A549 (cell line): ENCODE results near the gene GGTLC2. TPM values are rescaled to one million over a fixed set of nuclear protein-coding genes. Genes with fewer than 3 reads are reported as not detected.

Experiments used
- ATAC-seq, 2 experiments: fragments of 200-7000 bp in 1 of 2; fragments of >200 bp in 1 of 2; cut with Nextera tagmentation in 1 of 2; cut with Tn5 transposase in 1 of 2; 3 replicates each; pipeline versions ENCODE4 v1.8.0 to v1.9.1; 2018 to 2020; ENCODE audit warnings: mild to moderate bottlenecking in 1 of 2, moderate library complexity in 1 of 2
- CTCF ChIA-PET: fragments of 300-600 bp; sonication (Branson Sonifier 250); formaldehyde crosslinking; extraction: SDS; loops from one replicate; lab custom pipeline; 2021; ENCODE audit warnings: antibody characterized with exemption, inconsistent platforms; lab: Yijun Ruan, JAX
- POLR2A ChIA-PET: fragments of 350-600 bp; formaldehyde crosslinking; extraction: SDS; loops from one replicate; lab custom pipeline; 2021; ENCODE audit warnings: antibody characterized with exemption, inconsistent platforms; lab: Yijun Ruan, JAX
- DNase-seq, 2 experiments: peaks; one replicate each; pipeline versions ENCODE4 v3.0.0 to v3.0.0-alpha.2; 2011 to 2016; ENCODE audit warnings: low read depth in 1 of 2, low spot score in 1 of 2
- FAIRE-seq: peaks from 2 replicates; lab custom pipeline; 2011; peaks lifted over from hg19 to GRCh38; lab: Jason Lieb, UNC
- H3K27ac ChIP-seq, 2 experiments: fragments of >200 bp; sonication (Bioruptor Twin); formaldehyde crosslinking; 3 replicates each; pipeline ENCODE4 v1.5.1; 2016 to 2017
- H3K4me1 ChIP-seq: fragments of >200 bp; sonication (Bioruptor Twin); formaldehyde crosslinking; 3 replicates; pipeline ENCODE4 v1.6.1; 2016
- H3K4me2 ChIP-seq: fragments of >200 bp; sonication (Bioruptor Twin); formaldehyde crosslinking; 3 replicates; pipeline ENCODE4 v1.6.1; 2016
- H3K4me3 ChIP-seq: fragments of >200 bp; sonication (Bioruptor Twin); formaldehyde crosslinking; 3 replicates; pipeline ENCODE4 v1.5.1; 2016
- H3K9me3 ChIP-seq: fragments of >200 bp; sonication (Bioruptor Twin); formaldehyde crosslinking; 3 replicates; pipeline ENCODE4 v1.6.1; 2016
- CBX2 ChIP-seq: fragments of 200-600 bp; sonication (generic); IDR thresholded peaks from 2 replicates; pipeline ENCODE4 v1.6.1; 2016; ENCODE audit warnings: low read depth, mild to moderate bottlenecking, borderline replicate concordance
- CHD4 ChIP-seq: fragments of 200-600 bp; sonication (generic); IDR thresholded peaks from 2 replicates; pipeline ENCODE4 v1.6.1; 2016; ENCODE audit warnings: antibody characterized with exemption, mild to moderate bottlenecking, borderline replicate concordance
- CTCF ChIP-seq: fragments of >200 bp; sonication (Bioruptor Twin); formaldehyde crosslinking; IDR thresholded peaks from 3 replicates; pipeline ENCODE4 v1.5.1; 2016
- EP300 ChIP-seq, 2 experiments: fragments of >200 bp; sonication (Bioruptor Twin); formaldehyde crosslinking; IDR thresholded peaks; 2 replicates in 1 of 2; 3 replicates in 1 of 2; pipeline ENCODE4 v1.6.1; 2016 to 2017
- GATA3 ChIP-seq: IDR thresholded peaks from 2 replicates; pipeline ENCODE4 v1.6.1; 2012; ENCODE audit warnings: borderline replicate concordance
- HEYL ChIP-seq: fragments of 250-450 bp; sonication (Bioruptor Pico); IDR thresholded peaks from 2 replicates; pipeline ENCODE4 v1.8.0; 2021; ENCODE audit warnings: mild to moderate bottlenecking, moderate library complexity
- KDM1A ChIP-seq: fragments of 200-600 bp; sonication (generic); IDR thresholded peaks from 2 replicates; pipeline ENCODE4 v1.6.1; 2016; ENCODE audit warnings: low read depth, mild to moderate bottlenecking
- KDM5A ChIP-seq: fragments of 200-600 bp; sonication (generic); IDR thresholded peaks from 2 replicates; pipeline ENCODE4 v1.6.1; 2016; ENCODE audit warnings: antibody characterized with exemption, mild to moderate bottlenecking
- MAX ChIP-seq: IDR thresholded peaks from 2 replicates; pipeline ENCODE4 v1.6.1; 2012
- MYC ChIP-seq: IDR thresholded peaks from 2 replicates; pipeline ENCODE4 v1.6.1; 2012; ENCODE audit warnings: mild to moderate bottlenecking, inconsistent platforms, low read length, improper control_type of control experiment, borderline replicate concordance
- PHF8 ChIP-seq: fragments of 200-600 bp; sonication (generic); IDR thresholded peaks from 2 replicates; pipeline ENCODE4 v1.6.1; 2016; ENCODE audit warnings: low read depth, mild to moderate bottlenecking, antibody characterized with exemption, moderate library complexity, borderline replicate concordance
- POLR2A ChIP-seq: IDR thresholded peaks from 2 replicates; pipeline ENCODE4 v1.6.1; 2012; ENCODE audit warnings: mild to moderate bottlenecking, low read length
- POLR2AphosphoS2 ChIP-seq: conservative IDR thresholded peaks from 2 replicates; pipeline ENCODE4 v1.6.1; 2012; ENCODE audit warnings: low read length, improper control_type of control experiment, inconsistent platforms
- REST ChIP-seq: fragments of 200-600 bp; sonication (generic); IDR thresholded peaks from 2 replicates; pipeline ENCODE4 v1.6.1; 2016; ENCODE audit warnings: antibody characterized with exemption, mild to moderate bottlenecking, moderate library complexity
- SMC3 ChIP-seq: fragments of >200 bp; sonication (Bioruptor Twin); formaldehyde crosslinking; IDR thresholded peaks from 3 replicates; pipeline ENCODE4 v1.6.1; 2018; ENCODE audit warnings: inconsistent platforms
- ZNF302 ChIP-seq: fragments of 250-450 bp; sonication (Bioruptor Pico); IDR thresholded peaks from 2 replicates; pipeline ENCODE4 v1.9.0; 2021; ENCODE audit warnings: inconsistent platforms, mild to moderate bottlenecking, moderate library complexity
- WGBS: methylation state at CpG from one replicate; pipeline ENCODE4 v1.1.6; 2017; ENCODE audit errors: missing lambda C conversion rate; 5-methylcytosine and 5-hydroxymethylcytosine counted together
- polyA plus RNA-seq, 4 experiments: library from polyadenylated mRNA; depleted of rRNA in 3 of 4; stranded (reverse); fragments of >200 nt; fragmentation: RNase III in 1 of 4; extraction: RNeasy Plus Mini Kit Qiagen cat#74134 plus additional on column Dnase treatment in 1 of 4; gene quantifications; 2 replicates in 3 of 4; 3 replicates in 1 of 4; pipeline ENCODE4 v1.2.3, GENCODE V29; 2011 to 2017
- TF ChIP-seq, protein P1 (sequence below): fragments of >200 bp; sonication (Bioruptor Twin); formaldehyde crosslinking; IDR thresholded peaks from 3 replicates; pipeline ENCODE4 v1.6.1; 2016
- TF ChIP-seq, protein P2 (sequence below): fragments of 450-650 bp; IDR thresholded peaks from 2 replicates; pipeline ENCODE4 v1.6.1; 2014; ENCODE audit warnings: antibody characterized with exemption
- TF ChIP-seq, protein P3 (sequence below): fragments of 150-350 bp; IDR thresholded peaks from 2 replicates; pipeline ENCODE4 v1.6.1; 2014; ENCODE audit warnings: low read depth, mild to moderate bottlenecking, low read length
- TF ChIP-seq, protein P4 (sequence below): IDR thresholded peaks from 2 replicates; pipeline ENCODE4 v1.6.1; 2012; ENCODE audit warnings: low read depth, borderline replicate concordance
- TF ChIP-seq, protein P5 (sequence below): fragments of 250-450 bp; sonication (Bioruptor Pico); IDR thresholded peaks from 2 replicates; pipeline ENCODE4 v1.5.0; 2020; ENCODE audit warnings: low read depth, mild to moderate bottlenecking, moderate library complexity

The GGTLC2 gene
- polyA plus RNA-seq, 2 of the 4 experiments (the other 2 are of a cell fraction), result not detected

DNA sequence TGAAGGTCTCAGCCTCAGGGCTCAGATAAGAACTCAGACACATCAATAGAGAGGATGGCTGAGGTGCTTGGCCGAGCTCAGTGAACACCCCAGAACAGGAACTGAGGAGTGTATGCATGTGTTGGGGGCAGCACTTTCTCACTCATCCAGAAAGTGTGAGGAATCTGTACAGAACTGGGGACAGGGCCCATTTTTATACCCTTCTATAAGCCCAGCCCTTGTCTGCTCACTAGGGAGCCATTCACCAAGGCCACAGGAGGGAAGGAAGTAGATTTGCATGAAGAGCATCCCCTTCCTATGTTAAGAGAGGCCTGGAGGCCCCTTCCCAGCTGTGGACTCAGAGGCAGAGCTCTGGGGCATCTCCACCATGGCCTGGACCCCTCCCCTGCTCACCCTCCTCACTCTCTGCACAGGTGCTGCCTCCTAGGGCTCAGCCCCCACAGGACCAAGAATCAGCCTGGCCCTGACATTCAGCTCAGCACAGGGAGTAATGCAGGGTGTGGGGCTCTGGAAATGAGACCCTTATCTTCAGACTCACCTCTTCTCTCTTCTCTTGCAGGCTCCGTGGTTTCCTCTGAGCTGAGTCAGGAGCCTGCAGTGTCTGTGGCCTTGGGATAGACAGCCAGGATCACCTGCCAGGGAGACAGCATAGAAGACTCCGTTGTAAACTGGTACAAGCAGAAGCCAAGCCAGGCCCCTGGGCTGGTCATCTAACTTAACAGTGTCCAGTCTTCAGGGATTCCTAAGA lies 39.9 kb upstream of the GGTLC2 start:
- H3K27ac ChIP-seq, result no peak overlapping the region
- H3K9me3 ChIP-seq, result no peaks in the 10 kb centered on the region
- ChIA-PET POLR2A (no interaction called here), CTCF (interaction anchor here (1.5 to 1.7 kb wide), 3 partner anchors 10 to 351 kb away, joined by 3 to 6 read pairs (median 5); no protein-coding TSS in a partner anchor)
- no peak overlapping the region for H3K4me2 ChIP-seq
- FAIRE-seq (no peak), DNase-seq (no peak), ATAC-seq (no peak)
- WGBS, result 50% methylated on average over 1 of the region's 3 CpGs
- no peak overlapping the region for H3K4me3 ChIP-seq
- no peaks in the 10 kb centered on the region for H3K4me1 ChIP-seq
- TF ChIP-seq ZNF302 (CRISPR knock-in tag), result no peak
- TF ChIP-seq EP300 (IDR thresholded peaks at IDR 0.05), result no peak
- TF ChIP-seq POLR2AphosphoS2, result no peak
- TF ChIP-seq, protein P1, sequence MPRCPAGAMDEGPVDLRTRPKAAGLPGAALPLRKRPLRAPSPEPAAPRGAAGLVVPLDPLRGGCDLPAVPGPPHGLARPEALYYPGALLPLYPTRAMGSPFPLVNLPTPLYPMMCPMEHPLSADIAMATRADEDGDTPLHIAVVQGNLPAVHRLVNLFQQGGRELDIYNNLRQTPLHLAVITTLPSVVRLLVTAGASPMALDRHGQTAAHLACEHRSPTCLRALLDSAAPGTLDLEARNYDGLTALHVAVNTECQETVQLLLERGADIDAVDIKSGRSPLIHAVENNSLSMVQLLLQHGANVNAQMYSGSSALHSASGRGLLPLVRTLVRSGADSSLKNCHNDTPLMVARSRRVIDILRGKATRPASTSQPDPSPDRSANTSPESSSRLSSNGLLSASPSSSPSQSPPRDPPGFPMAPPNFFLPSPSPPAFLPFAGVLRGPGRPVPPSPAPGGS, result no peak
- TF ChIP-seq, protein P2, sequence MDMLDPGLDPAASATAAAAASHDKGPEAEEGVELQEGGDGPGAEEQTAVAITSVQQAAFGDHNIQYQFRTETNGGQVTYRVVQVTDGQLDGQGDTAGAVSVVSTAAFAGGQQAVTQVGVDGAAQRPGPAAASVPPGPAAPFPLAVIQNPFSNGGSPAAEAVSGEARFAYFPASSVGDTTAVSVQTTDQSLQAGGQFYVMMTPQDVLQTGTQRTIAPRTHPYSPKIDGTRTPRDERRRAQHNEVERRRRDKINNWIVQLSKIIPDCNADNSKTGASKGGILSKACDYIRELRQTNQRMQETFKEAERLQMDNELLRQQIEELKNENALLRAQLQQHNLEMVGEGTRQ, result no peak
- TF ChIP-seq, protein P3, sequence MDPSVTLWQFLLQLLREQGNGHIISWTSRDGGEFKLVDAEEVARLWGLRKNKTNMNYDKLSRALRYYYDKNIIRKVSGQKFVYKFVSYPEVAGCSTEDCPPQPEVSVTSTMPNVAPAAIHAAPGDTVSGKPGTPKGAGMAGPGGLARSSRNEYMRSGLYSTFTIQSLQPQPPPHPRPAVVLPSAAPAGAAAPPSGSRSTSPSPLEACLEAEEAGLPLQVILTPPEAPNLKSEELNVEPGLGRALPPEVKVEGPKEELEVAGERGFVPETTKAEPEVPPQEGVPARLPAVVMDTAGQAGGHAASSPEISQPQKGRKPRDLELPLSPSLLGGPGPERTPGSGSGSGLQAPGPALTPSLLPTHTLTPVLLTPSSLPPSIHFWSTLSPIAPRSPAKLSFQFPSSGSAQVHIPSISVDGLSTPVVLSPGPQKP, result no peak

- WGBS, result 100% methylated on average over 3 of the region's 3 CpGs
- POLR2A ChIA-PET, result no interaction called here
- no peak for TF ChIP-seq PHF8
- TF ChIP-seq MAX, result no peak
- TF ChIP-seq GATA3, result no peak
- TF ChIP-seq, protein P1, result no peak
- TF ChIP-seq KDM1A, result no peak
- no peak for TF ChIP-seq MYC
- no peak for TF ChIP-seq POLR2A
- TF ChIP-seq, protein P4, sequence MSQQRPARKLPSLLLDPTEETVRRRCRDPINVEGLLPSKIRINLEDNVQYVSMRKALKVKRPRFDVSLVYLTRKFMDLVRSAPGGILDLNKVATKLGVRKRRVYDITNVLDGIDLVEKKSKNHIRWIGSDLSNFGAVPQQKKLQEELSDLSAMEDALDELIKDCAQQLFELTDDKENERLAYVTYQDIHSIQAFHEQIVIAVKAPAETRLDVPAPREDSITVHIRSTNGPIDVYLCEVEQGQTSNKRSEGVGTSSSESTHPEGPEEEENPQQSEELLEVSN, result no peak
- no peak for TF ChIP-seq CBX2
- TF ChIP-seq CTCF, result no peak
- no peak for TF ChIP-seq SMC3
- TF ChIP-seq CHD4, result no peak
- TF ChIP-seq, protein P3, result no peak
- TF ChIP-seq HEYL (CRISPR knock-in tag), result no peak
- TF ChIP-seq KDM5A, result no peak
- TF ChIP-seq, protein P5, sequence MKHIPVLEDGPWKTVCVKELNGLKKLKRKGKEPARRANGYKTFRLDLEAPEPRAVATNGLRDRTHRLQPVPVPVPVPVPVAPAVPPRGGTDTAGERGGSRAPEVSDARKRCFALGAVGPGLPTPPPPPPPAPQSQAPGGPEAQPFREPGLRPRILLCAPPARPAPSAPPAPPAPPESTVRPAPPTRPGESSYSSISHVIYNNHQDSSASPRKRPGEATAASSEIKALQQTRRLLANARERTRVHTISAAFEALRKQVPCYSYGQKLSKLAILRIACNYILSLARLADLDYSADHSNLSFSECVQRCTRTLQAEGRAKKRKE (CRISPR knock-in tag), result no peak
- no peak for TF ChIP-seq REST
Observed at GRCh38 chr22:22605074-22605404, 39.4 kb upstream of the GGTLC2 start.

More at GRCh38 chr22:22605074-22605404, 39.4 kb upstream of the GGTLC2 start:
- Histone ChIP-seq H3K4me2 (no peak overlapping the region), H3K4me1 (no peaks in the 10 kb centered on the region), H3K9me3 (no peaks in the 10 kb centered on the region), H3K4me3 (no peak overlapping the region), H3K27ac (no peak overlapping the region)
- no peak for DNase-seq
- CTCF ChIA-PET, result interaction anchor here (1.5 to 1.7 kb wide), 3 partner anchors 10 to 351 kb away, joined by 3 to 6 read pairs (median 5); no protein-coding TSS in a partner anchor
- no peak for FAIRE-seq
- ATAC-seq, result no peak
